H1 (cell line): ENCODE data around the gene TMEM169.

ENCODE experiments used
- ASH2L ChIP-seq: fragments of 200-600, 300-600 bp; sonication (generic); IDR thresholded peaks from one replicate; pipeline ENCODE4 v1.7.1; 2017; ENCODE audit warnings: low read length
- CEBPB ChIP-seq: IDR thresholded peaks from 2 replicates; pipeline ENCODE4 v1.6.1; 2012; ENCODE audit warnings: low read depth, low read length
- CREB1 ChIP-seq: IDR thresholded peaks from 2 replicates; pipeline ENCODE4 v1.6.1; 2012; ENCODE audit warnings: inconsistent platforms
- EGR1 ChIP-seq: IDR thresholded peaks from 2 replicates; pipeline ENCODE4 v1.6.1; 2011; ENCODE audit warnings: low read depth, low read length, borderline replicate concordance
- EZH2 ChIP-seq: fragments of 200-600 bp; sonication (generic); IDR thresholded peaks from 2 replicates; pipeline ENCODE4 v1.7.1; 2012; ENCODE audit warnings: low read depth, mild to moderate bottlenecking, moderate library complexity, low read length, inconsistent platforms; ENCODE audit not compliant: severe bottlenecking
- JUND ChIP-seq: IDR thresholded peaks from 2 replicates; pipeline ENCODE4 v1.6.1; 2011; ENCODE audit warnings: mild to moderate bottlenecking, improper control_type of control experiment, low read length
- POLR2A ChIP-seq, 2 experiments: IDR thresholded peaks; 1 replicate in 1 of 2; 2 replicates in 1 of 2; pipeline ENCODE4 v1.6.1; 2011; ENCODE audit warnings: low read depth in 2 of 2, low read length in 2 of 2, mild to moderate bottlenecking in 2 of 2; ENCODE audit errors: control extremely low read depth in 1 of 2
- POLR2AphosphoS5 ChIP-seq: IDR thresholded peaks from 2 replicates; pipeline ENCODE4 v1.6.1; 2011; ENCODE audit warnings: low read depth, low read length
- TF ChIP-seq, protein P1 (sequence below), 3 experiments: IDR thresholded peaks; 1 replicate in 2 of 3; 2 replicates in 1 of 3; pipeline versions ENCODE4 v1.5.1 to v1.6.1; 2011; ENCODE audit warnings: low read length in 3 of 3, mild to moderate bottlenecking in 3 of 3, inconsistent platforms in 2 of 3, low read depth in 1 of 3, moderate library complexity in 1 of 3; ENCODE audit not compliant: insufficient read depth in 1 of 3; ENCODE audit errors: control extremely low read depth in 1 of 3

DNA sequence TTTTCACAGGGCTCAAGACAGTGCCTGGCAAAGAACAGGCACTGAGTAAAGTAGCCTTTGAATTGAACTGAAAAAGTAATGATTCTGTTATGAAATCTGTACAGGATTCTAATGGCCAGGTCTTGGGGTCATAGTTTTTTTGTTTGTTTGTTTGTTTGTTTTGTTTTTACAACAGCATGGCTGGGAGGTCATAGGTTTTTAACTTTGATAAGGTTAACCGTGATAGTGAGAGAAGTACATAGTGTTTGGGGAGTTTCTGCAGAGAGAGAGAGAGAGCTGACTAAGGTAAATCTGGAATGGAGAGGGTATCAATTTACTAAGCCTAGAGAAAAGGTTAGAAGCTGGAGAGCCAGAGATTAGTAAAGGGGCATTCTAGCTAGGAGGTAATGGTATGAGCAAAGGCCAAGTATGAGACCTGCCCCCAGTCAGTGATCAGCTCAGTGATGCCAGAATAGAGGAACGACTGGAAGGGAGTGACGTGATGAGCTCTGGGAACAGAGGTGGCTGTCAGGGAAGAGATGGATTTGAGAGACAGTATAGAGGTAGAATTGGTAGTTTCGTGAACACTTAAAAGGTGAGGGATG lies 53.3 kb downstream of the TMEM169 start:
- TF ChIP-seq POLR2A (IDR thresholded peaks at IDR 0.05; ENCODE audit: control extremely low read depth in 1 of 2, low read depth in 2 of 2, low read length in 2 of 2) (no peak), CEBPB (no peak), ASH2L (no peak), POLR2AphosphoS5 (peak; percentile 30; the same call in 1 of the 2 replicates), EGR1 (no peak), CREB1 (no peak), EZH2 (no peak), JUND (no peak)
- TF ChIP-seq, protein P1, sequence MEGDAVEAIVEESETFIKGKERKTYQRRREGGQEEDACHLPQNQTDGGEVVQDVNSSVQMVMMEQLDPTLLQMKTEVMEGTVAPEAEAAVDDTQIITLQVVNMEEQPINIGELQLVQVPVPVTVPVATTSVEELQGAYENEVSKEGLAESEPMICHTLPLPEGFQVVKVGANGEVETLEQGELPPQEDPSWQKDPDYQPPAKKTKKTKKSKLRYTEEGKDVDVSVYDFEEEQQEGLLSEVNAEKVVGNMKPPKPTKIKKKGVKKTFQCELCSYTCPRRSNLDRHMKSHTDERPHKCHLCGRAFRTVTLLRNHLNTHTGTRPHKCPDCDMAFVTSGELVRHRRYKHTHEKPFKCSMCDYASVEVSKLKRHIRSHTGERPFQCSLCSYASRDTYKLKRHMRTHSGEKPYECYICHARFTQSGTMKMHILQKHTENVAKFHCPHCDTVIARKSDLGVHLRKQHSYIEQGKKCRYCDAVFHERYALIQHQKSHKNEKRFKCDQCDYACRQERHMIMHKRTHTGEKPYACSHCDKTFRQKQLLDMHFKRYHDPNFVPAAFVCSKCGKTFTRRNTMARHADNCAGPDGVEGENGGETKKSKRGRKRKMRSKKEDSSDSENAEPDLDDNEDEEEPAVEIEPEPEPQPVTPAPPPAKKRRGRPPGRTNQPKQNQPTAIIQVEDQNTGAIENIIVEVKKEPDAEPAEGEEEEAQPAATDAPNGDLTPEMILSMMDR (IDR thresholded peaks at IDR 0.05; ENCODE audit: control extremely low read depth in 1 of 3, insufficient read depth in 1 of 3, low read depth in 1 of 3, low read length in 3 of 3) = no peak
